Measurements from ENCODE around the gene CCDC9B.

DNA sequence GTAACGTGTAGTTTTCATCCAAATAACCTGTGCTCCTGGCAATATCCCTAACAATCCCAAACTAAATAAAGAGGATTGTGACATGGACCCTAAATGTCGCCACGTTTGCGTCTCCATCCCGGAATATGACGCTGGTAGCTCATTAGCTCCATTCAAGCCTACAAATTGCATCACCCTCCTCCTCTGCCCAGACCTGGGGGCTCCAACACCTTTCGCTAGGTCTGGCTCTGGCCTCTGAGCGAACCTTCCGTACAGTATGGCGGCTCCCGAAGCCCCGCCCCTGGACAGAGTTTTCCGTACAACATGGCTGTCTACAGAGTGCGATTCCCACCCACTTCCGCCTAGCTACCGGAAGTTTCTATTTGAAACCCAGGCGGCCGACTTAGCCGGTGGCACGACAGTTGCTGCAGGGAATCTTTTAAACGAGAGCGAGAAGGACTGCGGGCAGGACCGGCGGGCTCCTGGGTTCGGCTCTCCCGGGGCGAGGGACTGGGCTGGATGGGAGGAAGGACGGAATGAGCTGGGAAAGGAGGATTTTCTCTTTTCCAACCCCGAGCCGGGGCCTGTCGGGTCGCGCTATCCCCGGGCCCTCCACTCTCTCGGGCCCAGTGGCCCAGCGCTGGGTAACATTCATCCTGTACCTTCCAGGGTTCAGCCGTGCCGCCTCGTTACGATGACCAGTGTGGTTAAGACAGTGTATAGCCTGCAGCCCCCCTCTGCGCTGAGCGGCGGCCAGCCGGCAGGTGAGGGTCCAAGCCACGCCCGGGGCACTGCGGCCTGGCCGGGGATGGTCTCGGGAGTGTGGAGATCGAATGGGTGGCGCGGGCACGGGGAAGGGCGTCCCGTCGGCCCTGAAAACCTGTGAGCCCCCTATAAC lies 42.1 kb upstream of the CCDC9B start, which contains the start of gene KNSTRN:
- no peak for TF ChIP-seq EZH2phosphoT487 (IDR thresholded peaks at IDR 0.05; ENCODE audit: borderline replicate concordance, low read length)
- TF ChIP-seq, protein P1, sequence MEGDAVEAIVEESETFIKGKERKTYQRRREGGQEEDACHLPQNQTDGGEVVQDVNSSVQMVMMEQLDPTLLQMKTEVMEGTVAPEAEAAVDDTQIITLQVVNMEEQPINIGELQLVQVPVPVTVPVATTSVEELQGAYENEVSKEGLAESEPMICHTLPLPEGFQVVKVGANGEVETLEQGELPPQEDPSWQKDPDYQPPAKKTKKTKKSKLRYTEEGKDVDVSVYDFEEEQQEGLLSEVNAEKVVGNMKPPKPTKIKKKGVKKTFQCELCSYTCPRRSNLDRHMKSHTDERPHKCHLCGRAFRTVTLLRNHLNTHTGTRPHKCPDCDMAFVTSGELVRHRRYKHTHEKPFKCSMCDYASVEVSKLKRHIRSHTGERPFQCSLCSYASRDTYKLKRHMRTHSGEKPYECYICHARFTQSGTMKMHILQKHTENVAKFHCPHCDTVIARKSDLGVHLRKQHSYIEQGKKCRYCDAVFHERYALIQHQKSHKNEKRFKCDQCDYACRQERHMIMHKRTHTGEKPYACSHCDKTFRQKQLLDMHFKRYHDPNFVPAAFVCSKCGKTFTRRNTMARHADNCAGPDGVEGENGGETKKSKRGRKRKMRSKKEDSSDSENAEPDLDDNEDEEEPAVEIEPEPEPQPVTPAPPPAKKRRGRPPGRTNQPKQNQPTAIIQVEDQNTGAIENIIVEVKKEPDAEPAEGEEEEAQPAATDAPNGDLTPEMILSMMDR (conservative IDR thresholded peaks at IDR 0.05; ENCODE audit: low read depth, low read length), result no peak
